NCI-H2107 treated with DMSO at 0.1 percent for 48 hours (cell line): ENCODE measurements around the gene CYP4Z1.
"Not testable (repeated sequence)": the region's sequence is repeated elsewhere in the genome, so short reads cannot be mapped to it uniquely, and the experiment has no call there.

ENCODE experiments used
- DNase-seq: peaks from one replicate; lab custom pipeline; 2025; ENCODE audit not compliant: unreplicated experiment; lab: John Stamatoyannopoulos, UW

Gene CYP4Z1, protein sequence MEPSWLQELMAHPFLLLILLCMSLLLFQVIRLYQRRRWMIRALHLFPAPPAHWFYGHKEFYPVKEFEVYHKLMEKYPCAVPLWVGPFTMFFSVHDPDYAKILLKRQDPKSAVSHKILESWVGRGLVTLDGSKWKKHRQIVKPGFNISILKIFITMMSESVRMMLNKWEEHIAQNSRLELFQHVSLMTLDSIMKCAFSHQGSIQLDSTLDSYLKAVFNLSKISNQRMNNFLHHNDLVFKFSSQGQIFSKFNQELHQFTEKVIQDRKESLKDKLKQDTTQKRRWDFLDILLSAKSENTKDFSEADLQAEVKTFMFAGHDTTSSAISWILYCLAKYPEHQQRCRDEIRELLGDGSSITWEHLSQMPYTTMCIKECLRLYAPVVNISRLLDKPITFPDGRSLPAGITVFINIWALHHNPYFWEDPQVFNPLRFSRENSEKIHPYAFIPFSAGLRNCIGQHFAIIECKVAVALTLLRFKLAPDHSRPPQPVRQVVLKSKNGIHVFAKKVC

GRCh38 chr1:47067097-47067594, at the start of gene CYP4Z1:
Gene CYP4Z1 (plus strand): TSS chr1:47067231. CDS start chr1:47067491, 260 bp downstream.
- DNase-seq: no peak

GRCh38 chr1:47021070-47021469, 46.0 kb upstream of the CYP4Z1 start:
- DNase-seq: no peak

- DNase-seq: no peak
Measured at GRCh38 chr1:47023268-47024140, 43.5 kb upstream of the CYP4Z1 start, which contains the start of gene CYP4X1. Gene CYP4X1 (plus strand): TSS chr1:47023669. CDS start chr1:47023818, 149 bp downstream.

DNA sequence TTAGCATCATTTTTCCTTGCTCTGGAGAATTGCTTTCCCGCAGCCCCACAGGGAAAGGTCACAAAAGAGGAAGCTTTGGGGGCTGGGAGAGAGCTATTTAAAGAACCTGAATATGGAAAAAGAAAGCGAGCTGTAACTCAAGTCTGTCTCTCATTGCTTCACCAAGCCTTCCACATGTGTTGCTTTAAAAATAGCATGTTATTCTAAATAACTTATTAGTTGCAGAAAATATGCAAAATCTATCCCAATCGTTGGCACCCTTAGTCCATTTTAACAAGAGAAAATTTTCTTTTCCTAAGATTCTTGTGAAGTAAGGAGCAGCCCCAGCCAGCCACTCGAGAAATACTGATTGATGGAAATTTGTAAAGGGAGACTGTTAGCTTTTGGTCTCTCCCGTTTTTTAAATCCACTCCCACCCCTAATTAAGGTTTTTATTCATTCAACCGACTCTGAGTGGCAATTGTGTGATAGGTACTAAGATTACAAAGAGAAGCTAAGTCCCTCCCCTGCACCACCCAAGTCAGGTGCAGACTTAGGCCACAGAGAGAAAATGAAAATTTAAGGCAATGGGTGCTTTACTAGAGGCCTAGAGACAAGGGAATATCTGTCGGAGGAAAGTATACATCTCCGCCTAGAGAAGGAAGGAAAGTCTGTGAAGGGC, 42.8 kb upstream of the CYP4Z1 start:
- no peak for DNase-seq

- DNase-seq: no peak
Measured at GRCh38 chr1:47030170-47030805, 36.7 kb upstream of the CYP4Z1 start.

- DNase-seq: no peak
Measured at GRCh38 chr1:47031059-47031458, 36.0 kb upstream of the CYP4Z1 start.

GRCh38 chr1:47031585-47031984, 35.4 kb upstream of the CYP4Z1 start:
- DNase-seq: no peak

- no peak for DNase-seq
Measured at GRCh38 chr1:47036764-47037163, 30.3 kb upstream of the CYP4Z1 start.

DNA sequence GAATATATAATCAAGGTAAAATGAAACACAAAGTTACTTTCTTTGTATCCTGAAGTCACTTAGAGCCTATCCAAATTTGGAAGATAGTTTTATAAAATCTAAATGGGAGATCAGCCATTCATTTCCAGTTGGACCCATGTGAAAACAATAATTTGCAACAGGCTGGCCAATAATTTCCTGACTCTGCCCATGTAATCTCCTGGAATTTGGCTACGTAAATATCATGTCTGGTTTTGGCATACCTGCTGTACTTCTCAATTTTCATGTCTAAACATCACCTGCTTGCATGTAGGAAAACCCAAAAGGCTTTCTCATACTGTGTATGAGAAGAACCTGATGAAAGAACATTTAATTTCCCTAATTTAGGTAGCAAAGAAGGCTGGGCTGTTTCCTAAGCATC, 7.7 kb upstream of the CYP4Z1 start:
- DNase-seq: no peak

GRCh38 chr1:47069080-47069479, 2.0 kb downstream of the CYP4Z1 start:
- not testable (repeated sequence) for DNase-seq

DNA sequence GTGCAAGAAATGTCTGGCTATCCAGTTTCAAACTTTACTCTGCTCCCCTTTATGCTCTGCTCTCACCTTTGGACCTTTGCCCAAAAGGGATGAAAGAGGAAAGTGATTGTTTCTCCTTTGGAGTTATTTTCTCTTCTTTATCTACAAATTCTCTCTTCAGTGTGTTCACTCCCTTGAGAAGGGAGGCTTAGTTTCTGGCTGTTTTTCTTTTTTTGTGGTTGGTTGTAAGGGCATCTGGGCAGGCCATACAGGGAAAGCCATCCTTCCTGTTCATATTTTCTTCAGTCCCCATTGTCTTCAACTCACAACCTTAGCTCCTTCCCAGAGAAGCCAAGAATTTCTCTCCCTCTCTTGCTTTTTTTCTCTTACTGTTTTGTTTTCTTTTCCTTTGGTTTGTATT, 2.5 kb downstream of the CYP4Z1 start:
- DNase-seq: not testable (repeated sequence)

DNA sequence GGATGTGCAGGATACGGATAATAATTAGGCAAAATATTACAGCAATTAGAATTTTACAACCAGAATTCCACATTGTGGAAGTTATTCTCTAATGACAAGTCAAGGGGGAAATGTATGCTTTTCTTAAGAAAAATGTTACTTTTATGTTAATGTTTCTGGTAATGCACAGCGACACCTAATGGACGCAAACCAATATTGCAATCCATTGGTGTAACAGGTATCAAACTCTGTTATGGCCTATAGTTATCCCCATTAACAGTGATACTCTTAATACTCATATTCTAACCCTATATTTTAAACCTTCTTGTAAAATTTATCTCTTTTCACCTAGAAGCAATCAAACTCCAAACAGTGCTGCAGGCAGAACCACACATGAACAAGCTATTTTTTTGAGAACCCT, 22.3 kb downstream of the CYP4Z1 start:
- DNase-seq: not testable (repeated sequence)

DNA sequence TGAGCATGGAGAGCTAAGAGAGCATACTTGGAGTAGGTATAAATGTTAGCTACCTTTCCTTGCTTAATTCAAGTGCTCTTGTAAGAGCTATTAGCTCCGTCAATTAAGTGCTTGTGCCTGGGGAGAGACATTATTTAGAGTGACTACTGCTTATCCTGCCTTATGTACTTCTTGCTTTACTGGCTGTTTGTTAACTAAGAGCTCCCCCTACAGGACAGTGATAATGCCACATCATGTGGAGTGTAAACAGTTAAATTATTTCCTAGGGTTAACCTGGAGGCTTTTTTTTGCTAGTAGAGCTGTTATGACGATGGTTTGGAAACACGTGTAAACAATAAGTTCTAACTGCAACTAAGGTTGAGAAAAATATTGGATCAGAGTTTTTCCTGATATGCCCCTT, 24.4 kb downstream of the CYP4Z1 start:
- DNase-seq: not testable (repeated sequence)

GRCh38 chr1:47104816-47105215, 37.8 kb downstream of the CYP4Z1 start:
- no peak for DNase-seq

- no peak for DNase-seq
Measured at GRCh38 chr1:47106792-47107191, 39.8 kb downstream of the CYP4Z1 start.

GRCh38 chr1:47107851-47108574, 41.0 kb downstream of the CYP4Z1 start:
- DNase-seq: not testable (repeated sequence)

GRCh38 chr1:47109482-47109881, 42.5 kb downstream of the CYP4Z1 start:
- DNase-seq: not testable (repeated sequence)

DNA sequence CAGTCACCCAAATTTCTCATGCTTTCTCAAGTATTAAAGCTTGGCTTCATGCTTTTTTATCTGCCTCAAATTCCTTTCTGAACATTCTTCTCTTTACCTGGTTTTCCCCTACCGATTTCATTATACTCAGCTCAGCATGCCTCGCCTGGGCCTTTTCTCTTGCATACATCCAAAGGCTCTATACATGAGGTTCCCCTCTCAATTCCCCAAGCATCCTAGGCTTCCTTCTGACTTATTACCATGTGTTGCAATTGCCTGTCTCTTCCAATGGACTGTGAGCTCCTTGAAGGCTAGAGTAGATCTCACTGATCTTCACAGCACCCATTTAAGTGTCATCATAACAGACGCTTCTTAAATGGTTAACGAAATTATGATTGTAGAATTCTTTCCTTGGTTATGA, 46.1 kb downstream of the CYP4Z1 start:
- DNase-seq: no peak

DNA sequence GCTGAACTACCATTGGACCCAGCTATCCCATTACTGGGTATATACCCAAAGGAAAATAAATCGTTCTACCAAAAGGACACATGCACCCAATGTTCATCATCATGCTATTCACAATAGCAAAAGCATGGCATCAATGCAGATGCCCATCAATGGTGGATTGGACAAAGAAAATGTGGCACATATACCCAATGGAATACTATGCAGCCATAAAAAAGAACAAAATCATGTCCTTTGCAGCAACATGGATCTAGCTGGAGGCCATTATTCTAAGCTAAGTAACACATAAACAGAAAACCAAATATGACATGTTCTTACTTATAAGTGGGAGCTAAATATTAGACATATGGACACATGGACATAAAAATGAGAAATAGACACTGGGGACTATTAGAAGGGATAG, 54.0 kb downstream of the CYP4Z1 start:
- DNase-seq: not testable (repeated sequence)

- DNase-seq: not testable (repeated sequence)
Measured at GRCh38 chr1:47124834-47125233, 57.8 kb downstream of the CYP4Z1 start.
